K562 (cell line): ENCODE data around the gene SCUBE1. TPM values are rescaled to one million over a fixed set of nuclear protein-coding genes. Genes with fewer than 3 reads are reported as not detected.
"Not testable (repeated sequence)": the region's sequence is repeated elsewhere in the genome, so short reads cannot be mapped to it uniquely, and the experiment has no call there.

Experiments used
- ATAC-seq: fragments of 200-7000 bp; cut with Tn5 transposase; 3 replicates; pipeline ENCODE4 v1.9.1; 2020; ENCODE audit warnings: moderate library complexity
- BruUV-seq: library from RNA; stranded (reverse); fragments of 400-500 nt; replicated peaks from 2 replicates; lab custom pipeline; 2021; lab: Mats Ljungman, UMichigan
- CTCF ChIA-PET: fragments of 300-600 bp; formaldehyde crosslinking; extraction: SDS; loops from one replicate; lab custom pipeline; 2021; ENCODE audit warnings: low intra/inter-chr PET ratio; lab: Yijun Ruan, JAX
- POLR2A ChIA-PET: fragments of 300-600, 350-650 bp; sonication (Branson Sonifier 250); formaldehyde crosslinking; extraction: SDS; loops from one replicate; lab custom pipeline; 2021; ENCODE audit warnings: antibody characterized with exemption, inconsistent platforms; lab: Yijun Ruan, JAX
- DNase-seq, 4 experiments: peaks; one replicate each; pipeline versions ENCODE4 v3.0.0 to v3.0.0-alpha.2; 2011 to 2018; ENCODE audit warnings: low spot score in 3 of 4, mixed read lengths in 3 of 4; ENCODE audit errors: extremely low read depth in 1 of 4
- FAIRE-seq: peaks from 2 replicates; lab custom pipeline; 2011; peaks lifted over from hg19 to GRCh38; lab: Jason Lieb, UNC
- H2AFZ ChIP-seq: 2 replicates; pipeline ENCODE4 v1.6.0; 2011; ENCODE audit warnings: low read depth, low read length, control low read depth, inconsistent platforms
- H3K27ac ChIP-seq: fragments of 200-600 bp; 3 replicates; pipeline ENCODE4 v1.8.0; 2011; ENCODE audit warnings: low read depth, mild to moderate bottlenecking, control low read depth, inconsistent platforms, low read length, moderate library complexity, mixed read lengths; ENCODE audit errors: extremely low read depth
- H3K27me3 ChIP-seq, 2 experiments: fragments of 300-600 bp in 1 of 2; 2 replicates in 1 of 2; 3 replicates in 1 of 2; pipeline versions ENCODE4 v1.6.0 to v1.8.0; 2011; ENCODE audit warnings: inconsistent platforms in 2 of 2, low read length in 2 of 2, mild to moderate bottlenecking in 1 of 2, mixed read lengths in 1 of 2, moderate library complexity in 1 of 2; ENCODE audit not compliant: control insufficient read depth in 2 of 2, insufficient read depth in 2 of 2
- H3K36me3 ChIP-seq: fragments of 300-600 bp; 3 replicates; pipeline ENCODE4 v1.8.0; 2011; ENCODE audit warnings: mild to moderate bottlenecking, low read length, inconsistent platforms; ENCODE audit not compliant: control insufficient read depth, insufficient read depth
- H3K4me1 ChIP-seq, 2 experiments: fragments of 200-600 bp in 1 of 2; replicated peaks in 1 of 2; 2 replicates in 1 of 2; 3 replicates in 1 of 2; pipeline versions ENCODE4 v1.5.1 to v1.8.0; 2011; ENCODE audit warnings: inconsistent platforms in 2 of 2, low read length in 2 of 2, mild to moderate bottlenecking in 1 of 2, mixed read lengths in 1 of 2, moderate library complexity in 1 of 2; ENCODE audit not compliant: control insufficient read depth in 2 of 2, insufficient read depth in 2 of 2
- H3K4me2 ChIP-seq: 2 replicates; pipeline ENCODE4 v1.6.1; 2011; ENCODE audit warnings: low read length, control low read depth, inconsistent platforms, mixed read lengths; ENCODE audit not compliant: insufficient read depth
- H3K4me3 ChIP-seq: fragments of 200-600 bp; sonication (generic), shearing (Covaris generic); 2 replicates; pipeline ENCODE4 v1.5.1; 2016; ENCODE audit warnings: control low read depth, inconsistent platforms
- H3K79me2 ChIP-seq: fragments of 200-600 bp; 3 replicates; pipeline ENCODE4 v1.8.0; 2011; ENCODE audit warnings: low read length, inconsistent platforms; ENCODE audit not compliant: control insufficient read depth, insufficient read depth
- H3K9ac ChIP-seq, 2 experiments: 2 replicates each; pipeline versions ENCODE4 v1.6.0 to v1.6.1; 2011; ENCODE audit warnings: low read depth in 2 of 2, low read length in 2 of 2, control low read depth in 1 of 2, inconsistent platforms in 1 of 2, mild to moderate bottlenecking in 1 of 2, mixed read lengths in 1 of 2; ENCODE audit not compliant: insufficient read depth in 1 of 2
- H3K9me1 ChIP-seq: one replicate; pipeline ENCODE4 v1.6.0; 2011; ENCODE audit warnings: inconsistent platforms, mild to moderate bottlenecking, low read length, moderate library complexity; ENCODE audit not compliant: control insufficient read depth, insufficient read depth
- H3K9me3 ChIP-seq: replicated peaks from 2 replicates; pipeline ENCODE4 v1.5.1; 2011; ENCODE audit warnings: low read depth, low read length, inconsistent platforms; ENCODE audit not compliant: control insufficient read depth, insufficient read depth
- H4K20me1 ChIP-seq: replicated peaks from 2 replicates; pipeline ENCODE4 v1.6.1; 2011; ENCODE audit warnings: low read length, inconsistent platforms, mixed read lengths; ENCODE audit not compliant: control insufficient read depth, insufficient read depth
- BACH1 ChIP-seq: fragments of 200-800 bp; sonication (Bioruptor generic); IDR thresholded peaks from 2 replicates; pipeline ENCODE4 v1.6.1; 2016; ENCODE audit warnings: missing genetic modification characterization, missing compliant biosample characterization
- NRF1 ChIP-seq, 2 experiments: fragments of 450-650 bp; IDR thresholded peaks in 1 of 2; conservative IDR thresholded peaks in 1 of 2; 2 replicates each; pipeline ENCODE4 v1.6.1; 2014; ENCODE audit warnings: mild to moderate bottlenecking in 2 of 2
- RNF219 ChIP-seq: fragments of 250-450 bp; sonication (Bioruptor Pico); IDR thresholded peaks from 2 replicates; pipeline ENCODE4 v1.5.0; 2022; ENCODE audit warnings: mild to moderate bottlenecking
- SMARCA5 ChIP-seq: fragments of 450-650 bp; IDR thresholded peaks from 2 replicates; pipeline ENCODE4 v1.6.1; 2016
- WGBS: fragments of 100-300 bp; shearing (Covaris generic); methylation state at CpG from one replicate; pipeline ENCODE4 v1.1.6; 2016; ENCODE audit warnings: low coverage, mixed read lengths; ENCODE audit not compliant: insufficient coverage; ENCODE audit errors: missing lambda C conversion rate; 5-methylcytosine and 5-hydroxymethylcytosine counted together
- in situ Hi-C: fragments of 300-500 bp; cut with MboI; formaldehyde crosslinking; loops from 4 replicates; pipeline ENCODE4 v1.15.0; 2018; ENCODE audit warnings: inconsistent platforms, mixed read lengths
- intact Hi-C: fragments of 100-400 bp; cut with micrococcal nuclease; formaldehyde crosslinking; loops from 2 replicates; pipeline ENCODE4 v1.14.2; 2022
- polyA plus RNA-seq, 8 experiments: library from polyadenylated mRNA; depleted of rRNA in 4 of 8; stranded (reverse) in 5 of 8; unstranded in 3 of 8; fragments of >200 nt; fragmentation: Nextera tagmentation in 2 of 8; fragmentation: Illumina TruSeq in 1 of 8; extraction: Ambion mirVana in 2 of 8; extraction: Trizol in 1 of 8; gene quantifications; 2 replicates each; pipeline versions ENCODE4 v1.2.1 to v1.2.3, GENCODE V29; 2011 to 2014; ENCODE audit warnings: inconsistent platforms in 1 of 8, missing spikeins in 1 of 8
- total RNA-seq, 7 experiments: library from RNA; depleted of rRNA in 6 of 7; stranded (reverse); fragments of >200 nt in 6 of 7; fragmentation: Illumina TruSeq in 2 of 7; extraction: Trizol in 2 of 7; gene quantifications; 2 replicates each; pipeline versions ENCODE4 v1.2.1 to v1.2.3, GENCODE V29; 2011 to 2021; ENCODE audit warnings: low replicate concordance in 1 of 7

The SCUBE1 gene
- total and polyA plus RNA-seq, 9 of the 15 experiments (the other 6 are each of a cell fraction or from before 2014, with no cell fraction given) = 0.03 to 0.47 (median 0.29) TPM; not detected in 6

GRCh38 chr22:43360576-43360975 lies 17.4 kb upstream of the SCUBE1 start (continued):
- TF ChIP-seq RNF219 (CRISPR knock-in tag) = no peak
- TF ChIP-seq SMARCA5 = no peak

GRCh38 chr22:43356881-43357280 lies 13.7 kb upstream of the SCUBE1 start:
- Histone ChIP-seq H3K27ac (no peak overlapping the region), H3K4me1 (no peaks in the 10 kb centered on the region; a peak in 1 of 5 replicates), H4K20me1 (no peaks in the 10 kb centered on the region), H3K4me2 (no peak overlapping the region), H2AFZ (no peak overlapping the region), H3K36me3 (no peaks in the 10 kb centered on the region), H3K9ac (no peak overlapping the region), H3K79me2 (no peaks in the 10 kb centered on the region), H3K9me3 (no peaks in the 10 kb centered on the region), H3K27me3 (peaks cover 0 to 4% of the 10 kb centered on the region in 2 experiments; a peak in 1 of 5 replicates), H3K4me3 (no peak overlapping the region), H3K9me1 (no peaks in the 10 kb centered on the region)
- ATAC-seq (no peak), DNase-seq (no peak), FAIRE-seq (no peak)
- BruUV-seq = no TSS peak
- TF ChIP-seq NRF1 (conservative IDR thresholded peaks at IDR 0.05 in 1 of 2, IDR thresholded peaks at IDR 0.05 in 1 of 2) (0 out of 4 replicates have a peak, but pooled peaks have one; percentile 22 to 26), BACH1 (tag) (no peak)
- CTCF ChIA-PET = no interaction called here
- 12% methylated on average over 8 of the region's 11 CpGs for WGBS
- intact Hi-C loops (no loop called here), in situ Hi-C loops (no loop called here)
- POLR2A ChIA-PET = interaction anchor here (1.0 kb wide), 1 partner anchor 10 kb away, joined by 5 read pairs; no protein-coding TSS in a partner anchor

- H3K27me3 ChIP-seq, H3K4me3 ChIP-seq, ATAC-seq, H3K9me1 ChIP-seq, H3K9ac ChIP-seq, H3K27ac ChIP-seq, H2AFZ ChIP-seq, intact Hi-C loops, in situ Hi-C loops, H4K20me1 ChIP-seq, H3K4me1 ChIP-seq, CTCF ChIA-PET, DNase-seq, POLR2A ChIA-PET, H3K36me3 ChIP-seq, H3K79me2 ChIP-seq, FAIRE-seq, BruUV-seq, H3K9me3 ChIP-seq, H3K4me2 ChIP-seq: not testable (repeated sequence)
- WGBS = 52% methylated on average over 3 of the region's 10 CpGs
These were observed 12.5 kb upstream of the SCUBE1 start for GRCh38 chr22:43355688-43356087.
